GM23248 (cell line): ENCODE measurements around the gene PPM1L. TPM values are rescaled to one million over a fixed set of nuclear protein-coding genes. Genes with fewer than 3 reads are reported as not detected.

Experiments used
- DNase-seq: peaks from one replicate; pipeline ENCODE4 v3.0.0-alpha.2; 2015
- H2AFZ ChIP-seq: fragments of 200-600 bp; sonication (generic); 2 replicates; pipeline ENCODE4 v1.6.1; 2016; ENCODE audit warnings: antibody characterized with exemption
- H3F3A ChIP-seq: fragments of 200-600 bp; sonication (generic); 2 replicates; pipeline ENCODE4 v1.6.1; 2016; ENCODE audit warnings: mild to moderate bottlenecking, antibody characterized with exemption, mixed run types; ENCODE audit not compliant: insufficient read depth
- H3K27ac ChIP-seq: fragments of 200-600 bp; sonication (generic); 2 replicates; pipeline ENCODE4 v1.5.1; 2016; ENCODE audit warnings: mild to moderate bottlenecking
- H3K27me3 ChIP-seq: fragments of 200-600 bp; sonication (generic); replicated peaks from 2 replicates; pipeline ENCODE4 v1.6.1; 2016; ENCODE audit warnings: mild to moderate bottlenecking; ENCODE audit not compliant: insufficient read depth
- H3K36me3 ChIP-seq: fragments of 200-600 bp; sonication (generic); 2 replicates; pipeline ENCODE4 v1.6.1; 2016; ENCODE audit warnings: low read depth, mild to moderate bottlenecking
- H3K4me1 ChIP-seq: fragments of 200-600 bp; sonication (generic); 2 replicates; pipeline ENCODE4 v1.6.1; 2016; ENCODE audit warnings: mild to moderate bottlenecking; ENCODE audit not compliant: insufficient read depth
- H3K4me2 ChIP-seq: fragments of 200-600 bp; sonication (generic); one replicate; pipeline ENCODE4 v1.6.1; 2016; ENCODE audit warnings: mild to moderate bottlenecking; ENCODE audit not compliant: unreplicated experiment
- H3K4me3 ChIP-seq: fragments of 200-600 bp; sonication (generic); 2 replicates; pipeline ENCODE4 v1.5.1; 2016; ENCODE audit warnings: mild to moderate bottlenecking
- H3K79me2 ChIP-seq: fragments of 200-600 bp; sonication (generic); 2 replicates; pipeline ENCODE4 v1.6.1; 2016; ENCODE audit warnings: mild to moderate bottlenecking; ENCODE audit not compliant: insufficient read depth
- H3K9ac ChIP-seq: fragments of 200-600 bp; sonication (generic); 2 replicates; pipeline ENCODE4 v1.6.1; 2016; ENCODE audit warnings: mild to moderate bottlenecking
- H3K9me2 ChIP-seq: fragments of 200-600 bp; sonication (generic); 2 replicates; pipeline ENCODE4 v1.6.1; 2016; ENCODE audit warnings: mixed run types, mild to moderate bottlenecking, moderate library complexity; ENCODE audit not compliant: insufficient read depth
- H3K9me3 ChIP-seq: fragments of 200-600 bp; sonication (generic); one replicate; pipeline ENCODE4 v1.6.1; 2017; ENCODE audit warnings: low read depth
- H4K20me1 ChIP-seq: fragments of 200-600 bp; sonication (generic); 2 replicates; pipeline ENCODE4 v1.6.0; 2016; ENCODE audit not compliant: insufficient read depth
- EZH2 ChIP-seq: fragments of 200-600 bp; sonication (generic); IDR thresholded peaks from 2 replicates; pipeline ENCODE4 v1.6.1; 2018; ENCODE audit warnings: antibody characterized with exemption, mild to moderate bottlenecking; ENCODE audit not compliant: insufficient read depth, poor library complexity, severe bottlenecking
- EZH2phosphoT487 ChIP-seq: fragments of 200-600 bp; sonication (generic); IDR thresholded peaks from 2 replicates; pipeline ENCODE4 v1.6.1; 2018; ENCODE audit warnings: antibody characterized with exemption, moderate library complexity, mild to moderate bottlenecking, low read depth; ENCODE audit not compliant: insufficient read depth
- WGBS, 2 experiments: methylation state at CpG; one replicate each; pipeline ENCODE4 v1.1.6; 2015 to 2017; ENCODE audit warnings: low lambda C conversion rate in 2 of 2, low coverage in 1 of 2; ENCODE audit errors: missing lambda C conversion rate in 2 of 2; 5-methylcytosine and 5-hydroxymethylcytosine counted together
- in situ Hi-C: fragments of 300-500 bp; cut with MboI; formaldehyde crosslinking; loops from 2 replicates; pipeline ENCODE4 v1.15.0; 2020
- polyA plus RNA-seq: library from polyadenylated mRNA; unstranded; fragments of >200 nt; fragmentation: Nextera tagmentation; extraction: Ambion mirVana; gene quantifications from 2 replicates; pipeline ENCODE4 v1.2.1, GENCODE V29; 2016
- total RNA-seq: library from RNA; depleted of rRNA; stranded (reverse); fragments of >200 nt; shearing (Covaris generic); gene quantifications from 2 replicates; pipeline ENCODE4 v1.2.3, GENCODE V29; 2014

The PPM1L gene
- total and polyA plus RNA-seq, 2 experiments from 2014 or later: under 0.01 to 0.26 TPM

GRCh38 chr3:160719710-160720109 lies 36.3 kb upstream of the PPM1L start:
- TF ChIP-seq EZH2phosphoT487 (no peak), EZH2 (no peak)
- Histone ChIP-seq H3K9ac (no peak overlapping the region), H3K27ac (no peak overlapping the region), H3K36me3 (no peaks in the 10 kb centered on the region), H3F3A (no peaks in the 10 kb centered on the region), H3K9me3 (no peaks in the 10 kb centered on the region), H3K4me2 (no peak overlapping the region), H3K4me3 (no peak overlapping the region), H3K9me2 (no peaks in the 10 kb centered on the region), H3K27me3 (no peaks in the 10 kb centered on the region; the same call in 1 of the 2 replicates), H3K79me2 (no peaks in the 10 kb centered on the region), H4K20me1 (no peaks in the 10 kb centered on the region), H2AFZ (no peak overlapping the region), H3K4me1 (no peaks in the 10 kb centered on the region)
- 67 to 76% methylated on average over 11 of the region's 11 CpGs for WGBS, 2 experiments
- in situ Hi-C loops: no loop called here
- DNase-seq: no peak

DNA sequence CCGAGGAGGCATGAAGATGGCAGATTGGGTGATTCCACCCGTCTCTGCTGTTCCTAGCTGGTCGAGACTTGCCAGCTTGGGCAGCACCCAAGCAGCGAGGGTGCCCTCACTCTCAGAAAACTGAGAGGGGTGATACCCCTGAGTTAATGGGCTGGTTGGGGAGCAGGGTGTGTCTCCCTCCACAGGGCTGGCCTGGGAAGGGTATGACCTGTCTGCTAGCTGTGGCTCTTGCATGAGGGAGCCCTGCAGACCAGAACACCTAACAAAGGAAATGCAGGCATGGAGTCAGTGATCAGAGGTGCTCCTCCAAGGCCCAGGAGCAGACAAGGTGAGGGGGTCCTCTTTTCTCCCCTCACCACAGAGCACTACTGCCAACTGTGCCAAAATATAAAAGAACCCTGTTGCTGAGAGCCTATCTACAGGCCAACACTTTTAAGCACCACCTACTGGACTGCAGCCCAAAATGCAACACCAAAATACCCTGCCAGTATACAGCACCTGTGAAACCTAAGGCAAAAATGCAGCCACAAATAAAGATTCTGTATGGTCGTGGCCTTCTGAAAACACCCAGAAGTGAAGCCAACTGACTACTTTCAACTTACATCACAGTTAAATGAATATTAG lies 35.8 kb upstream of the PPM1L start:
- TF ChIP-seq EZH2phosphoT487 (no peak), EZH2 (no peak)
- DNase-seq: no peak
- no peak overlapping the region for H3K9ac ChIP-seq
- H3K4me2 ChIP-seq: no peak overlapping the region
- no peaks in the 10 kb centered on the region; the same call in 1 of the 2 replicates for H3K27me3 ChIP-seq
- no peaks in the 10 kb centered on the region for H3F3A ChIP-seq
- in situ Hi-C loops: no loop called here
- no peaks in the 10 kb centered on the region for H4K20me1 ChIP-seq
- H3K9me3 ChIP-seq: no peaks in the 10 kb centered on the region
- 55 to 61% methylated on average over 5 of the region's 5 CpGs for WGBS, 2 experiments
- H3K36me3 ChIP-seq: no peaks in the 10 kb centered on the region
- no peak overlapping the region for H3K27ac ChIP-seq
- no peaks in the 10 kb centered on the region for H3K79me2 ChIP-seq
- no peaks in the 10 kb centered on the region for H3K9me2 ChIP-seq
- no peaks in the 10 kb centered on the region for H3K4me1 ChIP-seq
- no peak overlapping the region for H2AFZ ChIP-seq
- no peak overlapping the region for H3K4me3 ChIP-seq

GRCh38 chr3:160722331-160722730 lies 33.7 kb upstream of the PPM1L start:
- 21 to 31% methylated on average over 2 of the region's 2 CpGs for WGBS, 2 experiments

GRCh38 chr3:160725338-160725737 lies 30.7 kb upstream of the PPM1L start:
- H3K4me3 ChIP-seq: no peak overlapping the region
- 2 to 5% methylated on average over 2 of the region's 2 CpGs for WGBS, 2 experiments
- no peak overlapping the region for H3K9ac ChIP-seq
- H4K20me1 ChIP-seq: no peaks in the 10 kb centered on the region
- no peak overlapping the region for H3K27ac ChIP-seq
- no peaks in the 10 kb centered on the region for H3K79me2 ChIP-seq
- TF ChIP-seq EZH2phosphoT487 (no peak), EZH2 (no peak)
- no peak overlapping the region for H2AFZ ChIP-seq
- H3K4me1 ChIP-seq: no peaks in the 10 kb centered on the region
- no peaks in the 10 kb centered on the region for H3K27me3 ChIP-seq
- H3F3A ChIP-seq: no peaks in the 10 kb centered on the region
- no peak overlapping the region for H3K4me2 ChIP-seq
- no peaks in the 10 kb centered on the region for H3K9me3 ChIP-seq
- H3K9me2 ChIP-seq: no peaks in the 10 kb centered on the region
- in situ Hi-C loops: no loop called here
- no peaks in the 10 kb centered on the region for H3K36me3 ChIP-seq
- DNase-seq: no peak

More at GRCh38 chr3:160722331-160722730, 33.7 kb upstream of the PPM1L start:
- no peaks in the 10 kb centered on the region for H3K9me2 ChIP-seq
- no peaks in the 10 kb centered on the region for H3K4me1 ChIP-seq
- in situ Hi-C loops: no loop called here
- TF ChIP-seq EZH2phosphoT487: no peak
- TF ChIP-seq EZH2: no peak
- H3K27ac ChIP-seq: no peak overlapping the region
- no peaks in the 10 kb centered on the region for H3K27me3 ChIP-seq
- no peaks in the 10 kb centered on the region for H3F3A ChIP-seq
- no peaks in the 10 kb centered on the region for H3K79me2 ChIP-seq
- H3K9ac ChIP-seq: no peak overlapping the region
- no peak overlapping the region for H3K4me2 ChIP-seq
- no peak overlapping the region for H3K4me3 ChIP-seq
- no peaks in the 10 kb centered on the region for H3K9me3 ChIP-seq
- H4K20me1 ChIP-seq: no peaks in the 10 kb centered on the region
- H3K36me3 ChIP-seq: no peaks in the 10 kb centered on the region
- no peak for DNase-seq
- H2AFZ ChIP-seq: no peak overlapping the region

GRCh38 chr3:160735826-160736225 lies 20.2 kb upstream of the PPM1L start:
- Histone ChIP-seq H3K27me3 (0 out of 2 replicates have a peak, but pooled peaks cover 8% of the 10 kb centered on the region), H3F3A (no peaks in the 10 kb centered on the region), H3K4me3 (no peak overlapping the region), H2AFZ (no peak overlapping the region), H3K79me2 (no peaks in the 10 kb centered on the region), H3K27ac (no peak overlapping the region), H3K4me2 (no peak overlapping the region), H3K36me3 (no peaks in the 10 kb centered on the region), H3K9ac (no peak overlapping the region), H3K9me2 (no peaks in the 10 kb centered on the region), H4K20me1 (no peaks in the 10 kb centered on the region), H3K4me1 (no peaks in the 10 kb centered on the region), H3K9me3 (no peaks in the 10 kb centered on the region)
- TF ChIP-seq EZH2phosphoT487 (no peak), EZH2 (no peak)
- no peak for DNase-seq
- WGBS, 2 experiments: 0 to 6% methylated on average over 1 of the region's 1 CpG
- in situ Hi-C loops: no loop called here
